MM.1S (cell line): ENCODE measurements around the gene DHRS12.

ENCODE experiments used
- DNase-seq: peaks from one replicate; pipeline ENCODE4 v3.0.0-alpha.2; 2015
- H2AFZ ChIP-seq: fragments of 300-600 bp; sonication (generic); 2 replicates; pipeline ENCODE4 v1.6.0; 2016; ENCODE audit warnings: antibody characterized with exemption, low read length
- H3F3A ChIP-seq: fragments of 300-600 bp; sonication (generic); 2 replicates; pipeline ENCODE4 v1.6.1; 2016; ENCODE audit warnings: mild to moderate bottlenecking, antibody characterized with exemption, low read length, moderate library complexity, mixed read lengths; ENCODE audit not compliant: insufficient read depth
- H3K27ac ChIP-seq: fragments of 300-600 bp; sonication (generic); 2 replicates; pipeline ENCODE4 v1.5.1; 2016; ENCODE audit warnings: mild to moderate bottlenecking, low read length
- H3K27me3 ChIP-seq: fragments of 300-600 bp; sonication (generic); replicated peaks from 2 replicates; pipeline ENCODE4 v1.6.0; 2016; ENCODE audit warnings: low read length; ENCODE audit not compliant: insufficient read depth
- H3K36me3 ChIP-seq: fragments of 300-600 bp; sonication (generic); replicated peaks from 2 replicates; pipeline ENCODE4 v1.6.1; 2016; ENCODE audit warnings: mild to moderate bottlenecking, low read length, mixed read lengths; ENCODE audit not compliant: insufficient read depth
- H3K4me1 ChIP-seq: fragments of 300-600 bp; sonication (generic); 2 replicates; pipeline ENCODE4 v1.6.1; 2016; ENCODE audit warnings: low read length, mixed read lengths
- H3K4me2 ChIP-seq: fragments of 300-600 bp; sonication (generic); 2 replicates; pipeline ENCODE4 v1.6.0; 2016; ENCODE audit warnings: low read depth, low read length
- H3K4me3 ChIP-seq: fragments of 300-600 bp; sonication (generic); 2 replicates; pipeline ENCODE4 v1.5.1; 2016; ENCODE audit warnings: low read length, mixed read lengths
- H3K79me2 ChIP-seq: fragments of 300-600 bp; sonication (generic); 2 replicates; pipeline ENCODE4 v1.6.1; 2016; ENCODE audit warnings: mixed run types, low read length, mixed read lengths
- H3K9ac ChIP-seq: fragments of 300-600 bp; sonication (generic); 2 replicates; pipeline ENCODE4 v1.6.1; 2016; ENCODE audit warnings: low read length, mixed read lengths
- H3K9me2 ChIP-seq: fragments of 300-600 bp; sonication (generic); replicated peaks from 2 replicates; pipeline ENCODE4 v1.6.1; 2016; ENCODE audit warnings: mild to moderate bottlenecking, low read length, mixed read lengths; ENCODE audit not compliant: insufficient read depth
- H3K9me3 ChIP-seq: fragments of 300-600 bp; sonication (generic); replicated peaks from 2 replicates; pipeline ENCODE4 v1.6.1; 2016; ENCODE audit warnings: mild to moderate bottlenecking, low read length, mixed read lengths; ENCODE audit not compliant: insufficient read depth
- H4K20me1 ChIP-seq: fragments of 300-600 bp; sonication (generic); 2 replicates; pipeline ENCODE4 v1.6.1; 2016; ENCODE audit warnings: mild to moderate bottlenecking, low read length, moderate library complexity, mixed read lengths; ENCODE audit not compliant: insufficient read depth
- CTCF ChIP-seq: fragments of 300-600 bp; sonication (generic); IDR thresholded peaks from 2 replicates; pipeline ENCODE4 v1.5.1; 2016; ENCODE audit warnings: antibody characterized with exemption, low read length, mixed read lengths
- EZH2 ChIP-seq: fragments of 300-600 bp; sonication (generic); optimal IDR thresholded peaks from 2 replicates; pipeline ENCODE3; 2017; ENCODE audit warnings: low read depth, mild to moderate bottlenecking, antibody characterized with exemption, low read length, mixed read lengths
- EZH2phosphoT487 ChIP-seq: fragments of 300-600 bp; sonication (generic); IDR thresholded peaks from 2 replicates; pipeline ENCODE4 v1.6.1; 2018; ENCODE audit warnings: antibody characterized with exemption, low read length

Gene DHRS12

GRCh38 chr13:51724721-51725120 lies 79.2 kb downstream of the DHRS12 start:
- H3K9me2 ChIP-seq = no peaks in the 10 kb centered on the region
- no peak for TF ChIP-seq CTCF
- no peak for TF ChIP-seq EZH2
- no peak for TF ChIP-seq EZH2phosphoT487
- H3K27ac ChIP-seq = no peak overlapping the region
- H3K9me3 ChIP-seq = no peaks in the 10 kb centered on the region
- no peak for DNase-seq
- H3K27me3 ChIP-seq = no peaks in the 10 kb centered on the region
- H3K9ac ChIP-seq = no peak overlapping the region
- no peaks in the 10 kb centered on the region for H3F3A ChIP-seq
- no peaks in the 10 kb centered on the region for H3K36me3 ChIP-seq
- H4K20me1 ChIP-seq = no peaks in the 10 kb centered on the region
- H3K4me2 ChIP-seq = no peak overlapping the region
- 0 out of 2 replicates have a peak, but pooled peaks cover 8% of the 10 kb centered on the region for H3K4me1 ChIP-seq
- no peaks in the 10 kb centered on the region for H3K79me2 ChIP-seq
- H2AFZ ChIP-seq = no peak overlapping the region
- no peak overlapping the region for H3K4me3 ChIP-seq

DNA sequence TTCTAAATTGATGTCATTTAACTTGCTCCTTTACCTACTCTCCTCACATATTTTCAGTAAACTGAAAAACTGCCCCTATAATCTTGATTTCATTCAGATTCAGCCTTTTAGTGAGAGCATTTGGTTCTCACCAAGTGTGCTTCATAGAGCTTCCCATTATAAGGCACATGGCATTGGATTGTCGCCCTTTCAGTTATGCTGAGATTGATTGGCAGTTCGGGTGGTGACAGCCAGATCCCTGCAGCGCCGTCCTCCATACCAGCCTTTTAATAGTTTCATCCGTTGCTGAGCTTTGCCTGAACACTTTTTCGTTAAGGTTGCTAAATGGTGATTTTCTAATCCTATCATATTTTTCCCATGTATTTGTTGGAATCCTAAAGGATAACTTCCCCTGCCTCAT lies 80.4 kb downstream of the DHRS12 start:
- H3K27ac ChIP-seq = no peak overlapping the region
- H3K4me2 ChIP-seq = no peak overlapping the region

DNA sequence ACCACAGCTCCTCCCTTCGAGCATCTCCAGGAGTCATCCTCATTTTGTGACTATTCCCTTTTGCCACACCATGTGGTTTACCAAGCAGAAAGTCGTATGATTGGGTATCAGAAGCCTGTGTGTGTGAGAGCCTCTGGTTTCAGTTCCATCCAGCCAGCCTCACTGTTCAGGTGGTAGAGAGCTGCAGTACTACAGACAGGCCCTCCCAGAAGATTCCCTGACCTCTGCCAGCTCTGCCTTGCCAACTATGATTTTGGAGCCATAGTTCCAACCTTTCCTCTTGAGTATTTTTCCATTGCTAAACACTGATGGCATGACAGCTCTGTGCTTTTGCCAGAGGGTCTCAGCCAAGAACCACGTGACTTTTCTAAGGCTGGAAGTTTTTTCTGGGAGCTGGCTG lies 82.5 kb downstream of the DHRS12 start:
- Histone ChIP-seq H4K20me1 (no peaks in the 10 kb centered on the region), H3K9me3 (no peaks in the 10 kb centered on the region), H3K4me2 (no peak overlapping the region), H3K27me3 (no peaks in the 10 kb centered on the region), H3K4me3 (no peak overlapping the region), H3K4me1 (0 out of 2 replicates have a peak, but pooled peaks cover 8% of the 10 kb centered on the region), H3F3A (no peaks in the 10 kb centered on the region), H3K36me3 (no peaks in the 10 kb centered on the region), H3K27ac (no peak overlapping the region), H3K9me2 (no peaks in the 10 kb centered on the region), H3K79me2 (no peaks in the 10 kb centered on the region), H2AFZ (no peak overlapping the region), H3K9ac (no peak overlapping the region)
- peak; percentile 8 for DNase-seq
- TF ChIP-seq EZH2 = no peak
- TF ChIP-seq CTCF = no peak
- no peak for TF ChIP-seq EZH2phosphoT487

More for the DNA sequence above, 80.4 kb downstream of the DHRS12 start:
- Histone ChIP-seq H3K27me3 (no peaks in the 10 kb centered on the region), H3K4me1 (0 out of 2 replicates have a peak, but pooled peaks cover 8% of the 10 kb centered on the region), H3K9me2 (no peaks in the 10 kb centered on the region), H3F3A (no peaks in the 10 kb centered on the region), H2AFZ (no peak overlapping the region), H3K9me3 (no peaks in the 10 kb centered on the region), H4K20me1 (no peaks in the 10 kb centered on the region), H3K4me3 (no peak overlapping the region), H3K79me2 (no peaks in the 10 kb centered on the region), H3K36me3 (no peaks in the 10 kb centered on the region), H3K9ac (no peak overlapping the region)
- DNase-seq = no peak
- TF ChIP-seq EZH2phosphoT487 (no peak), EZH2 (no peak), CTCF (no peak)
